Measurements from ENCODE around the gene RASGRF2.
"Not testable (repeated sequence)": the region's sequence is repeated elsewhere in the genome, so short reads cannot be mapped to it uniquely, and the experiment has no call there.

RASGRF2 gene

GRCh38 chr5:81020478-81021167, 60.5 kb downstream of the RASGRF2 start:
- DNase-seq (ENCODE audit: low read depth in 2 of 2, low spot score in 1 of 2), result no peak

- DNase-seq (ENCODE audit: low read depth in 2 of 2, low spot score in 1 of 2), result no peak
Observed at GRCh38 chr5:81021486-81021885, 61.3 kb downstream of the RASGRF2 start.

- no peak for DNase-seq (ENCODE audit: low read depth in 2 of 2, low spot score in 1 of 2)
Observed at GRCh38 chr5:81021951-81022687, 62.0 kb downstream of the RASGRF2 start.

GRCh38 chr5:81022688-81023084, 62.5 kb downstream of the RASGRF2 start:
- DNase-seq (ENCODE audit: low read depth in 2 of 2, low spot score in 1 of 2), result no peak

- no peak for DNase-seq (ENCODE audit: low read depth in 2 of 2, low spot score in 1 of 2)
Observed at GRCh38 chr5:81023261-81023970, 63.3 kb downstream of the RASGRF2 start.

GRCh38 chr5:81027481-81028058, 67.4 kb downstream of the RASGRF2 start:
- DNase-seq (ENCODE audit: low read depth in 2 of 2, low spot score in 1 of 2), result no peak

GRCh38 chr5:81028888-81029287, 68.7 kb downstream of the RASGRF2 start:
- DNase-seq (ENCODE audit: low read depth in 2 of 2, low spot score in 1 of 2), result not testable (repeated sequence)

GRCh38 chr5:81029736-81030135, 69.6 kb downstream of the RASGRF2 start:
- not testable (repeated sequence) for DNase-seq (ENCODE audit: low read depth in 2 of 2, low spot score in 1 of 2)

- not testable (repeated sequence) for DNase-seq (ENCODE audit: low read depth in 2 of 2, low spot score in 1 of 2)
Observed at GRCh38 chr5:81030236-81031034, 70.3 kb downstream of the RASGRF2 start.

- DNase-seq (ENCODE audit: low read depth in 2 of 2, low spot score in 1 of 2), result no peak
Observed at GRCh38 chr5:81035522-81035921, 75.4 kb downstream of the RASGRF2 start.

GRCh38 chr5:81038495-81038894, 78.3 kb downstream of the RASGRF2 start:
- DNase-seq (ENCODE audit: low read depth in 2 of 2, low spot score in 1 of 2), result no peak

GRCh38 chr5:81044868-81045267, 84.7 kb downstream of the RASGRF2 start:
- no peak for DNase-seq (ENCODE audit: low read depth in 2 of 2, low spot score in 1 of 2)

GRCh38 chr5:81045389-81045807, 85.2 kb downstream of the RASGRF2 start:
- DNase-seq (ENCODE audit: low read depth in 2 of 2, low spot score in 1 of 2), result no peak

- DNase-seq (ENCODE audit: low read depth in 2 of 2, low spot score in 1 of 2), result no peak
Observed at GRCh38 chr5:81046041-81046440, 85.9 kb downstream of the RASGRF2 start.

- no peak for DNase-seq (ENCODE audit: low read depth in 2 of 2, low spot score in 1 of 2)
Observed at GRCh38 chr5:81052325-81052724, 92.2 kb downstream of the RASGRF2 start.

GRCh38 chr5:81053282-81053681, 93.1 kb downstream of the RASGRF2 start:
- not testable (repeated sequence) for DNase-seq (ENCODE audit: low read depth in 2 of 2, low spot score in 1 of 2)

GRCh38 chr5:81058121-81058520, 98.0 kb downstream of the RASGRF2 start:
- DNase-seq (ENCODE audit: low read depth in 2 of 2, low spot score in 1 of 2), result no peak

GRCh38 chr5:81065492-81065891, 105.3 kb downstream of the RASGRF2 start:
- no peak for DNase-seq (ENCODE audit: low read depth in 2 of 2, low spot score in 1 of 2)

- no peak for DNase-seq (ENCODE audit: low read depth in 2 of 2, low spot score in 1 of 2)
Observed at GRCh38 chr5:81066102-81066501, 105.9 kb downstream of the RASGRF2 start.

GRCh38 chr5:81067406-81067805, 107.2 kb downstream of the RASGRF2 start:
- no peak for DNase-seq (ENCODE audit: low read depth in 2 of 2, low spot score in 1 of 2)

- no peak for DNase-seq (ENCODE audit: low read depth in 2 of 2, low spot score in 1 of 2)
Observed at GRCh38 chr5:81068063-81068462, 107.9 kb downstream of the RASGRF2 start.
